ENCODE results near the gene HS6ST2.

HS6ST2 gene

DNA sequence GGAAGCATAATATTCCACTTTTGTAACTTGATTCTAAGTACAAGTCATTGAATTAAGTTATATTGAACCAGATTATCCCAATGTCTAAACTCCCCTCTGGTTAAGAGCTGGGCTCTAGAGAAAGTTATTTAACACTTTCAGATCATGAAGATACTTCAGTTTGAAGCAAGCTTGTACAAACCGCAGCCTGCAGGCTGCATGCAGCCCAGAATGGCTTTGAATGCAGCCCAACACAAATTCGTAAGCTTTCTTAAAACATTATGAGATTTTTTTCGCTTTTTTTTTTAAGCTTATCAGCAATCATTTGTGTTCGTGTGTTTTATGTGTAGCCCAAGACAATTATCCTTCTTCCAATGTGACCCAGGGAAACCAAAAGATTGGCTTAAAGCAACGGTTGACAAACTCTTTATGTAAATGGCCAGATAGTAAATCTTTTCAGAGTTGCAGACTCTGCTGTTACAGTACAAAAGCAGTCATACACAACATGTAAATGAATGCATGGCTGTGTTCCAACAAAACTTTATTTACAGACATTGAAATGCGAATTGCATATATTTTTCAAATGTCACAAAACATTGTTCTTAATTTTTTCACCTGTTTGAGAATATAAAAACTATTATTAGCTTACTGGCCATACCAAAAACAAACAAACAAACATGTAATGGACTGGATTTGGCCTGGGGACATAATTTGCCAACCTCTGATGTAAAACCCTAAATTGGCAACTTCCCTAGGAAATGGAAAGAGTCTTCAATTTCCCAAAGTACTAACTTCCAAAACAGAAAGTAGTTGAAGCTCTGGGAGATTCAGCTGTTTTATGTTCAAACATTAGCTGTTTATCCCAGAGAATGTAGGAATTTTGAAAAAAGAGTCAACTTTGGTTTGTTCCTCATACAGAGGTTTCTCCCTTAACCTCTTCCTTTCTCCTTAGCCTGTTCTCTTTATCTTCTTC, 268.5 kb downstream of the HS6ST2 start:
- no peak for DNase-seq (ENCODE audit: low read depth)
- H3K4me3 ChIP-seq (ENCODE audit: control insufficient read depth, low read depth, low read length), result no peak overlapping the region
- TF ChIP-seq CTCF (conservative IDR thresholded peaks at IDR 0.05; ENCODE audit: control insufficient read depth, insufficient read depth, low read depth, low read length), result no peak

DNA sequence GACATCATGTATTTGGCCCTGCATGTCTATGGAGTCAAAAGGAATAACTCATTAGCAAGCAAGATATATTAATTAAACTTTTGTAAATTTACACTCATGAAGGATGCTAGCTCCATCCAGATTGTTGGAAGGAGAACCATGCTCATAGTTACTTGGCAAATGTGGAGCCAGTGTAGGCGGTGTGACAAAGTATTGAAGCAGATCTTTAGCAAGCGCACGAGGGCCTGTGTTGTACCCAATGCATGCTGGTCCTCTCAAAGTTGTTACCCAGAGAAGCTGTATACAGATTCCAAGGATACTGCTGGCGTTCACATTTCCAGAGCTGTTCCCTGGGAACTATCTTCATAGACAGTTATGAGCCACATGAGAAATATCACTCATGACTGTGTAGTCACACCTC, 273.2 kb downstream of the HS6ST2 start:
- no peak for DNase-seq (ENCODE audit: low read depth)
- H3K4me3 ChIP-seq (ENCODE audit: control insufficient read depth, low read depth, low read length), result no peak overlapping the region
- TF ChIP-seq CTCF (conservative IDR thresholded peaks at IDR 0.05; ENCODE audit: control insufficient read depth, insufficient read depth, low read depth, low read length), result no peak

GRCh38 chrX:132677233-132677716, 281.2 kb downstream of the HS6ST2 start:
- no peak for DNase-seq (ENCODE audit: low read depth)
- no peak for TF ChIP-seq CTCF (conservative IDR thresholded peaks at IDR 0.05; ENCODE audit: control insufficient read depth, insufficient read depth, low read depth, low read length)
- H3K4me3 ChIP-seq (ENCODE audit: control insufficient read depth, low read depth, low read length), result no peak overlapping the region

GRCh38 chrX:132676561-132677186, 281.8 kb downstream of the HS6ST2 start:
- H3K4me3 ChIP-seq (ENCODE audit: control insufficient read depth, low read depth, low read length), result no peak overlapping the region
- TF ChIP-seq CTCF (conservative IDR thresholded peaks at IDR 0.05; ENCODE audit: control insufficient read depth, insufficient read depth, low read depth, low read length), result no peak
- DNase-seq (ENCODE audit: low read depth), result no peak

DNA sequence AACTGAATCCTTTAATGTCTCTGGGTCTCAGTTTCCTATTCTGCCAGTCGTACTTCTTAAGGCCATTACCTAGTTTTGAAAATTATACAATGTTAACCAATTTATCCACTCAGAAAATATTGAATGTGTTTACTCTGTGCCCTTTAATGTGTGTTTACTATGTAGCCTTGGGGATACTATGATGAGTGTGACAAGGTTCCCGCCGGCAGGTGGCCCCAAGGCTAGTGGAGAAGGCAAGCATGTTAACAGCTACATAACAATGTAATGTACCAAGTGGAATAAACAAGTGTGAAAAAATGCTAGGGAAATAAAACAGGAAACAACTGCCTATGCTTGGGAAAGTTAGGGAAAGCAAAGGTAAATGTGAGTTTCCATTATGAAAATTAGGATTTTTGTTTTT, 282.3 kb downstream of the HS6ST2 start:
- DNase-seq (ENCODE audit: low read depth), result no peak
- no peak overlapping the region for H3K4me3 ChIP-seq (ENCODE audit: control insufficient read depth, low read depth, low read length)
- no peak for TF ChIP-seq CTCF (conservative IDR thresholded peaks at IDR 0.05; ENCODE audit: control insufficient read depth, insufficient read depth, low read depth, low read length)

- no peak for TF ChIP-seq CTCF (conservative IDR thresholded peaks at IDR 0.05; ENCODE audit: control insufficient read depth, insufficient read depth, low read depth, low read length)
- DNase-seq (ENCODE audit: low read depth), result no peak
- H3K4me3 ChIP-seq (ENCODE audit: control insufficient read depth, low read depth, low read length), result no peak overlapping the region
Measured at GRCh38 chrX:132673331-132673730, 285.1 kb downstream of the HS6ST2 start.

Data from fibroblast of mammary gland (primary cell).